HAP-1 (cell line): ENCODE data around the gene MITF.

ENCODE experiments used
- DNase-seq, 2 experiments: peaks; one replicate each; pipeline ENCODE4 v3.0.0-alpha.2; 2016 to 2020; ENCODE audit warnings: low spot score in 2 of 2
- H3K27me3 ChIP-seq: fragments of 250-450 bp; sonication (Bioruptor Pico); 2 replicates; pipeline ENCODE4 v1.5.1; 2020; ENCODE audit warnings: low read depth, mild to moderate bottlenecking, moderate library complexity
- H3K36me3 ChIP-seq: fragments of 250-450 bp; sonication (Bioruptor Pico); replicated peaks from 2 replicates; pipeline ENCODE4 v1.5.1; 2020; ENCODE audit warnings: mild to moderate bottlenecking
- H3K4me1 ChIP-seq: fragments of 250-450 bp; sonication (Bioruptor Pico); 2 replicates; pipeline ENCODE4 v1.5.1; 2020; ENCODE audit warnings: mild to moderate bottlenecking
- H3K4me3 ChIP-seq: fragments of 250-450 bp; sonication (Bioruptor Pico); 2 replicates; pipeline ENCODE4 v1.5.1; 2020; ENCODE audit warnings: mild to moderate bottlenecking, moderate library complexity
- H3K9me3 ChIP-seq: fragments of 250-450 bp; sonication (Bioruptor Pico); 2 replicates; pipeline ENCODE4 v1.5.1; 2020; ENCODE audit warnings: mild to moderate bottlenecking, moderate library complexity
- in situ Hi-C: fragments of 300-500 bp; cut with MboI; formaldehyde crosslinking; loops from 3 replicates; pipeline ENCODE4 v1.14.3; 2020; ENCODE audit warnings: low sequenced_read_pairs, inconsistent platforms, mixed read lengths

The MITF gene

GRCh38 chr3:69827127-69827526 is 87.9 kb downstream of the MITF start:
- no peak for DNase-seq
- no peak overlapping the region for H3K4me3 ChIP-seq
- no peaks in the 10 kb centered on the region for H3K9me3 ChIP-seq
- H3K4me1 ChIP-seq: no peaks in the 10 kb centered on the region
- in situ Hi-C loops: no loop called here
- no peaks in the 10 kb centered on the region for H3K36me3 ChIP-seq
- no peaks in the 10 kb centered on the region for H3K27me3 ChIP-seq

- H3K36me3 ChIP-seq: no peaks in the 10 kb centered on the region
- H3K9me3 ChIP-seq: no peaks in the 10 kb centered on the region
- in situ Hi-C loops: no loop called here
- no peak overlapping the region for H3K4me3 ChIP-seq
- H3K4me1 ChIP-seq: no peaks in the 10 kb centered on the region
- no peak for DNase-seq
- H3K27me3 ChIP-seq: no peaks in the 10 kb centered on the region
Observed at GRCh38 chr3:69828817-69829216, 89.6 kb downstream of the MITF start.

GRCh38 chr3:69830147-69830546 is 90.9 kb downstream of the MITF start:
- H3K4me1 ChIP-seq: no peaks in the 10 kb centered on the region
- no peaks in the 10 kb centered on the region for H3K36me3 ChIP-seq
- DNase-seq: no peak
- H3K27me3 ChIP-seq: no peaks in the 10 kb centered on the region
- no peaks in the 10 kb centered on the region for H3K9me3 ChIP-seq
- no peak overlapping the region for H3K4me3 ChIP-seq
- in situ Hi-C loops: no loop called here

- no peaks in the 10 kb centered on the region for H3K4me1 ChIP-seq
- H3K4me3 ChIP-seq: no peak overlapping the region
- H3K36me3 ChIP-seq: no peaks in the 10 kb centered on the region
Observed at GRCh38 chr3:69831737-69832136, 92.5 kb downstream of the MITF start.

GRCh38 chr3:69833591-69833990 is 94.3 kb downstream of the MITF start:
- in situ Hi-C loops: no loop called here
- Histone ChIP-seq H3K27me3 (no peaks in the 10 kb centered on the region), H3K36me3 (no peaks in the 10 kb centered on the region), H3K9me3 (no peaks in the 10 kb centered on the region), H3K4me3 (no peak overlapping the region), H3K4me1 (no peaks in the 10 kb centered on the region; the same call in 1 of the 2 replicates)
- no peak for DNase-seq

More at GRCh38 chr3:69831737-69832136, 92.5 kb downstream of the MITF start:
- Histone ChIP-seq H3K9me3 (no peaks in the 10 kb centered on the region), H3K27me3 (no peaks in the 10 kb centered on the region)
- DNase-seq: no peak
- in situ Hi-C loops: no loop called here

GRCh38 chr3:69838217-69838616 is 99.0 kb downstream of the MITF start:
- Histone ChIP-seq H3K36me3 (no peaks in the 10 kb centered on the region), H3K27me3 (no peaks in the 10 kb centered on the region), H3K9me3 (no peaks in the 10 kb centered on the region), H3K4me3 (no peak overlapping the region), H3K4me1 (no peaks in the 10 kb centered on the region; the same call in 1 of the 2 replicates)
- in situ Hi-C loops: no loop called here
- DNase-seq: no peak

GRCh38 chr3:69838696-69839515 is 99.6 kb downstream of the MITF start:
- H3K9me3 ChIP-seq: no peaks in the 10 kb centered on the region
- in situ Hi-C loops: no loop called here
- no peaks in the 10 kb centered on the region for H3K36me3 ChIP-seq
- no peaks in the 10 kb centered on the region; the same call in 1 of the 2 replicates for H3K4me1 ChIP-seq
- H3K4me3 ChIP-seq: no peak overlapping the region
- H3K27me3 ChIP-seq: no peaks in the 10 kb centered on the region
- DNase-seq: no peak

- Histone ChIP-seq H3K27me3 (no peaks in the 10 kb centered on the region), H3K9me3 (no peaks in the 10 kb centered on the region), H3K36me3 (no peaks in the 10 kb centered on the region), H3K4me3 (no peak overlapping the region), H3K4me1 (no peaks in the 10 kb centered on the region; the same call in 1 of the 2 replicates)
- no peak for DNase-seq
- in situ Hi-C loops: no loop called here
Observed at GRCh38 chr3:69842351-69842750, 103.1 kb downstream of the MITF start.

- no peaks in the 10 kb centered on the region for H3K36me3 ChIP-seq
- in situ Hi-C loops: no loop called here
- no peak for DNase-seq
Observed at GRCh38 chr3:69842789-69843188, 103.5 kb downstream of the MITF start.

GRCh38 chr3:69844706-69845105 is 105.4 kb downstream of the MITF start:
- in situ Hi-C loops: no loop called here
- Histone ChIP-seq H3K4me1 (no peaks in the 10 kb centered on the region), H3K36me3 (no peaks in the 10 kb centered on the region), H3K9me3 (no peaks in the 10 kb centered on the region), H3K4me3 (no peak overlapping the region), H3K27me3 (no peaks in the 10 kb centered on the region)
- no peak for DNase-seq

More at GRCh38 chr3:69842789-69843188, 103.5 kb downstream of the MITF start:
- no peak overlapping the region for H3K4me3 ChIP-seq
- no peaks in the 10 kb centered on the region for H3K4me1 ChIP-seq
- no peaks in the 10 kb centered on the region for H3K9me3 ChIP-seq
- no peaks in the 10 kb centered on the region for H3K27me3 ChIP-seq

- no peak for DNase-seq
- Histone ChIP-seq H3K36me3 (no peaks in the 10 kb centered on the region), H3K27me3 (no peaks in the 10 kb centered on the region), H3K9me3 (no peaks in the 10 kb centered on the region), H3K4me3 (no peak overlapping the region), H3K4me1 (no peaks in the 10 kb centered on the region)
- in situ Hi-C loops: no loop called here
Observed at GRCh38 chr3:69847303-69847702, 108.0 kb downstream of the MITF start.

GRCh38 chr3:69848113-69848512 is 108.8 kb downstream of the MITF start:
- in situ Hi-C loops: no loop called here
- Histone ChIP-seq H3K27me3 (no peaks in the 10 kb centered on the region), H3K36me3 (no peaks in the 10 kb centered on the region), H3K9me3 (no peaks in the 10 kb centered on the region), H3K4me3 (no peak overlapping the region), H3K4me1 (no peaks in the 10 kb centered on the region)
- no peak for DNase-seq

- no peak for DNase-seq
- in situ Hi-C loops: no loop called here
Observed at GRCh38 chr3:69850849-69851248, 111.6 kb downstream of the MITF start.

GRCh38 chr3:69853027-69853426 is 113.8 kb downstream of the MITF start:
- no peaks in the 10 kb centered on the region for H3K36me3 ChIP-seq
- H3K27me3 ChIP-seq: no peaks in the 10 kb centered on the region
- no peaks in the 10 kb centered on the region for H3K4me1 ChIP-seq
- in situ Hi-C loops: no loop called here
- no peak overlapping the region for H3K4me3 ChIP-seq
- H3K9me3 ChIP-seq: no peaks in the 10 kb centered on the region
- DNase-seq: no peak

More at GRCh38 chr3:69850849-69851248, 111.6 kb downstream of the MITF start:
- Histone ChIP-seq H3K4me1 (no peaks in the 10 kb centered on the region), H3K27me3 (no peaks in the 10 kb centered on the region), H3K36me3 (no peaks in the 10 kb centered on the region), H3K9me3 (no peaks in the 10 kb centered on the region), H3K4me3 (no peak overlapping the region)
